Heart left ventricle (tissue), 16 donors: Measurements from ENCODE around the gene KRT38. TPM values are rescaled to one million over a fixed set of nuclear protein-coding genes. Genes with fewer than 3 reads are reported as not detected.

Source experiments
- ATAC-seq, 4 donors: fragments of 200-7000 bp; cut with Tn5 transposase; one replicate each; pipeline ENCODE4 v1.9.1; 2020 to 2022; ENCODE audit warnings: moderate library complexity in 4 of 4, mild to moderate bottlenecking in 3 of 4, moderate number of reproducible peaks in 1 of 4
- DNase-seq, 5 donors: peaks; one replicate each; pipeline ENCODE4 v3.0.0-alpha.2; 2020
- H3K27ac ChIP-seq, 12 donors: fragments of 200-600 bp; sonication (generic) in 4 of 12; one replicate each; pipeline versions ENCODE4 v1.5.0 to v1.8.0; 2016 to 2022; ENCODE audit warnings: mild to moderate bottlenecking in 2 of 12
- H3K27me3 ChIP-seq, 9 donors: fragments of 200-600 bp; sonication (generic) in 2 of 9; one replicate each; pipeline versions ENCODE4 v1.5.1 to v1.8.0; 2016 to 2022; ENCODE audit warnings: mild to moderate bottlenecking in 3 of 9
- H3K36me3 ChIP-seq, 9 donors: fragments of 200-600 bp; sonication (generic) in 2 of 9; one replicate each; pipeline versions ENCODE4 v1.5.0 to v1.8.0; 2018 to 2022; ENCODE audit warnings: mild to moderate bottlenecking in 2 of 9
- H3K4me1 ChIP-seq, 12 donors: fragments of 200-600 bp; sonication (generic) in 4 of 12; one replicate each; pipeline versions ENCODE4 v1.5.0 to v1.8.0; 2016 to 2022; ENCODE audit warnings: mild to moderate bottlenecking in 3 of 12
- H3K4me3 ChIP-seq, 12 donors: fragments of 200-600 bp; sonication (generic) in 4 of 12; one replicate each; pipeline versions ENCODE4 v1.5.0 to v1.8.0; 2017 to 2022; ENCODE audit warnings: mild to moderate bottlenecking in 9 of 12, moderate library complexity in 4 of 12
- H3K9me3 ChIP-seq, 12 donors: fragments of 200-600 bp; sonication (generic) in 4 of 12; one replicate each; pipeline versions ENCODE4 v1.5.0 to v1.8.0; 2016 to 2022; ENCODE audit warnings: mild to moderate bottlenecking in 1 of 12
- CTCF ChIP-seq, 12 donors: fragments of 200-600 bp; sonication (generic) in 4 of 12; IDR thresholded peaks; one replicate each; pipeline versions ENCODE4 v1.5.0 to v1.8.0; 2018 to 2022; ENCODE audit warnings: antibody characterized with exemption in 12 of 12, mild to moderate bottlenecking in 5 of 12
- POLR2A ChIP-seq, 2 donors: fragments of 450-650 bp; IDR thresholded peaks; one replicate each; pipeline ENCODE4 v1.6.1; 2017; ENCODE audit warnings: antibody characterized with exemption in 2 of 2, mild to moderate bottlenecking in 2 of 2, moderate library complexity in 2 of 2
- WGBS, 4 donors: extraction: QIAGEN DNeasy Blood & Tissue Kit in 2 of 4; methylation state at CpG; one replicate each; pipeline versions ENCODE4 v1.1.5 to v1.1.7; 2013 to 2018; 5-methylcytosine and 5-hydroxymethylcytosine counted together
- intact Hi-C, 10 donors: fragments of 100-400 bp; cut with DNase I; formaldehyde crosslinking; loops; one replicate each; pipeline versions ENCODE4 v1.11.1 to v1.14.2; 2022
- polyA plus RNA-seq, 2 donors: library from polyadenylated mRNA; stranded (reverse); fragments of 200-250 nt; gene quantifications; one replicate each; pipeline ENCODE4 v1.2.3, GENCODE V29; 2013
- total RNA-seq, 9 donors: library from RNA; depleted of rRNA in 2 of 9; stranded (reverse); fragments of >200 nt in 2 of 9; fragmentation: NEBNext Ultra II Directional in 3 of 9; extraction: Animal tissue kit (Norgen Biotek cat#: 25700) in 3 of 9; gene quantifications; one replicate each; pipeline versions ENCODE4 v1.1.0 to v1.2.4, GENCODE V29; 2016 to 2023
- donor health status: ischemic (EF 13 %, LVEDD 7.1; RV severe dilation, severe dysfunction).
- donor health status: healthy with polysubstance abuse.
- donor health status: DM: no; HTN: yes; CAD: no.
- donor health status: DM: no; HTN: no; CAD: no.
- donor health status: ischemic (EF 25% LVEDD 6.9; RV normal size, moderate dysfunction).
- donor health status: ischemic (EF 25% LVEDD 5.7; RV mildly dilated, moderate dysfunction).
- donor health status: healthy.
- donor health status: DM: yes; HTN: yes; CAD: no.
- donor health status: ischemic (EF 35%, LVEDD 5.7; RV mildly dilated, moderate dysfunction).
- donor health status: nonischemic (EF 11% LVEDD 7.7; RV severe dilation, severe dysfunction).
- donor health status: DM: yes; HTN: yes; CAD: no.
- donor health status: PGD.
- donor health status: ischemic (EF 29% LVEDD 5.4; RV normal size, mild dysfunction).
- donor health status: nonischemic (EF 23%, LVEDD 6.1; RV moderate dilation, normal function).

The KRT38 gene
- total and polyA plus RNA-seq, 11 donors: not detected

GRCh38 chr17:41415411-41415810 is 25.4 kb downstream of the KRT38 start:
- WGBS, 4 donors: 77 to 86% (median 79%) methylated on average over 4 of the region's 4 CpGs

GRCh38 chr17:41413982-41414381 is 26.8 kb downstream of the KRT38 start:
- TF ChIP-seq CTCF (IDR thresholded peaks at IDR 0.05) (no peak), POLR2A (IDR thresholded peaks at IDR 0.05) (no peak)
- no peak overlapping the region for H3K27ac ChIP-seq
- DNase-seq (no peak), ATAC-seq (no peak)
- H3K9me3 ChIP-seq: no peaks in the 10 kb centered on the region
- H3K36me3 ChIP-seq: no peaks in the 10 kb centered on the region
- H3K4me3 ChIP-seq: no peak overlapping the region
- no peaks in the 10 kb centered on the region for H3K27me3 ChIP-seq
- intact Hi-C loops: no loop called here
- H3K4me1 ChIP-seq: peaks cover 0 to 14% (median 4%) of the 10 kb centered on the region in 12 donors
- 74 to 88% (median 80%) methylated on average over 2 of the region's 2 CpGs for WGBS, 4 donors

More at GRCh38 chr17:41415411-41415810, 25.4 kb downstream of the KRT38 start:
- Histone ChIP-seq H3K4me3 (no peak overlapping the region), H3K4me1 (peaks cover 0 to 14% (median 4%) of the 10 kb centered on the region in 12 donors), H3K27ac (no peak overlapping the region), H3K9me3 (no peaks in the 10 kb centered on the region), H3K27me3 (no peaks in the 10 kb centered on the region), H3K36me3 (no peaks in the 10 kb centered on the region)
- ATAC-seq: no peak
- TF ChIP-seq POLR2A (IDR thresholded peaks at IDR 0.05): no peak
- TF ChIP-seq CTCF (IDR thresholded peaks at IDR 0.05): no peak
- no peak for DNase-seq
- intact Hi-C loops: no loop called here

GRCh38 chr17:41413353-41413957 is 27.3 kb downstream of the KRT38 start:
- no peak for TF ChIP-seq CTCF (IDR thresholded peaks at IDR 0.05)
- TF ChIP-seq POLR2A (IDR thresholded peaks at IDR 0.05): no peak
- Histone ChIP-seq H3K27me3 (no peaks in the 10 kb centered on the region), H3K4me1 (peaks cover 0 to 14% (median 4%) of the 10 kb centered on the region in 12 donors), H3K9me3 (no peaks in the 10 kb centered on the region), H3K27ac (no peak overlapping the region), H3K36me3 (no peaks in the 10 kb centered on the region), H3K4me3 (no peak overlapping the region)
- DNase-seq: no peak
- intact Hi-C loops: no loop called here
- 57 to 69% (median 62%) methylated on average over 5 of the region's 5 CpGs for WGBS, 4 donors
- no peak for ATAC-seq

- no peaks in the 10 kb centered on the region for H3K27me3 ChIP-seq
- H3K4me3 ChIP-seq: no peak overlapping the region
- TF ChIP-seq POLR2A (IDR thresholded peaks at IDR 0.05) (no peak), CTCF (IDR thresholded peaks at IDR 0.05) (no peak)
- DNase-seq (no peak), ATAC-seq (no peak)
- peaks cover 0 to 8% (median 0%) of the 10 kb centered on the region in 12 donors for H3K4me1 ChIP-seq
- H3K36me3 ChIP-seq: no peaks in the 10 kb centered on the region
- 92 to 93% (median 92%) methylated on average over 20 of the region's 20 CpGs for WGBS, 4 donors
- no peaks in the 10 kb centered on the region for H3K9me3 ChIP-seq
- H3K27ac ChIP-seq: no peak overlapping the region
- intact Hi-C loops: no loop called here
Observed at GRCh38 chr17:41411072-41411840, 29.5 kb downstream of the KRT38 start.
